CD1c-positive myeloid dendritic cell (primary cell): ENCODE results near the gene MAX.
"Not testable (repeated sequence)": the region's sequence is repeated elsewhere in the genome, so short reads cannot be mapped to it uniquely, and the experiment has no call there.

Experiments
- DNase-seq: peaks from one replicate; pipeline ENCODE4 v3.0.0-alpha.2; 2016; ENCODE audit errors: extremely low spot score

Gene MAX

DNA sequence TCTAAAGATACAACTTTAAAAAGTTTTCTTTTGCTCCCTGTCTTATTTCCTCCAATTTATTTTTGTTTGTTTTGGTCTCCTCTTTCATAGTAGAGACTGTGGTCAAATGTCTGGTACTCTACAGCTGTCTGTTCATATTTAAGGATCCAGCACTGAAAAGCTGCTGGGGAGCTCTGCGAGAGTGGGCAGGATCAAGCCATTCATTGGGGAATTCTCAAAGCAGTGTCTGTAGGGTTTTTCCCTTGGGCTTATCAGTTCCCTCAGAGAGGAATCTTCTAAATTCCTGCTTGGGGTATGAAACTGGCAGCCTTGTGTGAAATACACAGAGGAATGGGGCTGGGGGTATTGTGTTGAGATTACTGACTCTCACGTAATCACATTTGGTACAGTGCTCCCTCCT lies 63.4 kb downstream of the MAX start:
- DNase-seq: no peak

DNA sequence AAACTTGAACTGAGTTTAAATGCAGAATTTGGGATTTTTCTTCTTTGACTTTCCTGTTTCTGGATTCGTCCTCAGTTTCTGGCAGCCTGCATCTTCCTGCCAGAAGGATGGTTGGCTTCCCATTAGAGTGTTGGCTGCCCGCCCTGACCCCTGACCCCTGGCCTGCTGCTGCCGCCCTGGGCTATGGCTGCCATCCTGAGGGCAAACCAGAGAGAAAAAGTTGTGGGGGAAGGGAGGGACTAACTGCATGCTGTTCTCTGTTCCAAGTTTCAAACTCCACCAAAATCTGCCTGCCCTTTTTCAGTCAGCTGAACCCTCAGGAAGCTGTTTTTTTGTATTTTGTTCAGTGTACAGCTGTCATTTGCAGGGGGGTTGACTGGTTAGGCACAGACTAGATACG lies 67.3 kb downstream of the MAX start:
- DNase-seq: no peak

DNA sequence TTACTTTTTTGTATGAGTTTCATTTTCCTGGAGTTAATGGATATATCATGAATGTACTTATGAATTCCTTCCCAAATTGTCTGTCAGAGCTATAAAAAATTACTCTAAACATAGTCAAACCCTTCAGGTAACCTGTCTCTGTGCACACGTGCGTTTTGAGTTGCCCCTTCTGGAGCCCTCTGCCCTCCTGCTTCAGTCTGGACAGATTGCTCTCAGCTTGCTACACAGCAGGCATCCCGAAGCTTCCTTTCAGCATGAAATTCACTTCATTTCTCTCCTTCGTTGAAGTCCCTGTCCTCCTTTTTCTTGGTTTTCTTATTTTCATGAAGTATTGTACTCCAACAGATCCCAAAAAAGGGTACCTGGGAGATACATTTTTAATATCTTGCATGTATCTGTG lies 68.3 kb downstream of the MAX start:
- no peak for DNase-seq

DNA sequence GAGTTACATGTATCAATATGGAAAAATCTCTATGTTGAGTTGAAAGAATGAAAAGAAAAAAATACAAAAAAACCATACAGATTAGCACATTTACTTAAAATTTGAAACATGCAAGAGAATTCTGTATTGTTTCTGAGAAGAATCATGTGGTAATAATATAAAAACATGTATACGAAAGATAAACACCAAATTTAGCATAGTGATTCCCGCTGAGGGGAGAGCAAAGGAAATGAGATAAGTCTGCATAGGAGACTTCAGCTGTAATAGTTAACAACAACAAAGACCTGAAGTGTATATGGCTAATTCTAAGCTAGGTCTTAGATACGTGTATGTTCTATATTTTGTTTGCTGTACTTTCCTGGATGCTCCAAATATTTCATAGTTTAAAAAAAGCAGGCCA lies 69.1 kb downstream of the MAX start:
- DNase-seq: no peak

DNA sequence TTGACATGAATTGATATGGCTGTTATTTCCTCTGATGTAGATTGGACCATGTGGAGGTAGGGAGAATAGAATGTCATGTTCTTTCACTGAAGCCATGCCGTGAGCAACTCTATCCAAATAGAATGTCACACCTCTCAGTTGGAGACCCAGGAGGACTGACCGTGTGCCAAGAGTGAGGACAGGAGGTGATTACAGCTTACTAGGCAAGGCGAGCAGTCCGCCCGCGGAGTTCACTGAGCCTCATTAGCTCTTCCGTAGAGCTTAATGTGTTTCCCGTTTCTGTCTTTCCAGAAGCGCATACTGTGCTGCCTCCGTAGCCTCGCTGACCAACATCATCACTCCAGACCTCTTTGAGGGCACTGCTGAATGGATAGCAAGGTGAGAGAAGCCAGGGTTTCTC lies 70.0 kb downstream of the MAX start:
- no peak for DNase-seq

GRCh38 chr14:65031321-65031720 lies 71.0 kb downstream of the MAX start:
- not testable (repeated sequence) for DNase-seq

- DNase-seq: no peak
These were observed 73.4 kb downstream of the MAX start for GRCh38 chr14:65028937-65029336.

GRCh38 chr14:65027127-65027799 lies 75.1 kb downstream of the MAX start:
- no peak for DNase-seq

GRCh38 chr14:65026526-65026925 lies 75.8 kb downstream of the MAX start:
- no peak for DNase-seq

- no peak for DNase-seq
These were observed 76.5 kb downstream of the MAX start for GRCh38 chr14:65025818-65026217.
